GM23338 (cell line): Measurements from ENCODE around the gene RRP7A. TPM values are rescaled to one million over a fixed set of nuclear protein-coding genes. Genes with fewer than 3 reads are reported as not detected.

Experiments
- polyA plus RNA-seq: library from polyadenylated mRNA; unstranded; fragments of >200 nt; fragmentation: Nextera tagmentation; extraction: Ambion mirVana; gene quantifications from 2 replicates; pipeline ENCODE4 v1.2.1, GENCODE V29; 2016
- small RNA-seq: library from RNA; depleted of rRNA; stranded (forward); fragments of <200 nt; gene quantifications from one replicate; pipeline ENCODE3, GENCODE V24; 2014; ENCODE audit warnings: low replicate concordance
- total RNA-seq: library from RNA; depleted of rRNA; stranded (reverse); fragments of >200 nt; shearing (Covaris generic); gene quantifications from 2 replicates; pipeline ENCODE4 v1.2.3, GENCODE V29; 2014; rRNA removed

RRP7A gene
- total and polyA plus RNA-seq, 2 experiments from 2014 or later, result 48.1 to 59.2 TPM

Small RNA genes lying within 50 kb of the gene (small RNA-seq; reads per million reads assigned to genes)
- 0.07 reads per million for gene RN7SKP80
- not detected for gene RNU6-513P

Other genes with a start within 250 kb of the RRP7A start
- 57.5 and 68.7 TPM in 2 replicates for gene TCF20, start 249.1 kb downstream of the RRP7A start, total RNA-seq
- 6.4 and 6.6 TPM in 2 replicates for gene TCF20, start 249.1 kb downstream of the RRP7A start, polyA plus RNA-seq
- 0.23 and 0.49 TPM in 2 replicates for gene NFAM1, start 87.4 kb downstream of the RRP7A start, total RNA-seq
- 0.09 and 0.11 TPM in 2 replicates for gene NFAM1, start 87.4 kb downstream of the RRP7A start, polyA plus RNA-seq
- 1.5 and 1.7 TPM in 2 replicates for gene SERHL2, start 34.2 kb upstream of the RRP7A start, total RNA-seq
- gene SERHL2, start 34.2 kb upstream of the RRP7A start, polyA plus RNA-seq, result 2.1 TPM in 2 replicates
- gene POLDIP3, start 95.1 kb upstream of the RRP7A start, total RNA-seq, result 49.0 and 54.3 TPM in 2 replicates
- 34.3 and 38.2 TPM in 2 replicates for gene POLDIP3, start 95.1 kb upstream of the RRP7A start, polyA plus RNA-seq
- not detected in 2 replicates for gene ATP5MGL, start 120.8 kb upstream of the RRP7A start, total RNA-seq
- gene ATP5MGL, start 120.8 kb upstream of the RRP7A start, polyA plus RNA-seq, result 0.30 and 0.53 TPM in 2 replicates
- 66.4 and 76.2 TPM in 2 replicates for gene CYB5R3, start 129.6 kb upstream of the RRP7A start, total RNA-seq
- 66.8 and 76.9 TPM in 2 replicates for gene CYB5R3, start 129.6 kb upstream of the RRP7A start, polyA plus RNA-seq
- gene A4GALT, start 201.1 kb upstream of the RRP7A start, total RNA-seq, result 12.7 and 16.2 TPM in 2 replicates
- 7.0 and 8.9 TPM in 2 replicates for gene A4GALT, start 201.1 kb upstream of the RRP7A start, polyA plus RNA-seq